NK-92 treated with Interleukin-12 subunit alpha and Interleukin-12 subunit beta, amount 100 ng/mL, for 24 hours (cell line): ENCODE data around the gene CAMK2B.
"Not testable (repeated sequence)": the region's sequence is repeated elsewhere in the genome, so short reads cannot be mapped to it uniquely, and the experiment has no call there.

Source experiments
- DNase-seq: peaks from one replicate; lab custom pipeline; 2025; lab: John Stamatoyannopoulos, UW

The CAMK2B gene

GRCh38 chr7:44189286-44189992 is 136.0 kb downstream of the CAMK2B start, which contains the start of gene GCK:
GCK (minus strand) TSS chr7:44189439; CDS start chr7:44188953, 486 bp downstream.
- DNase-seq, result no peak

- no peak for DNase-seq
Observed at GRCh38 chr7:44188480-44189225, 136.7 kb downstream of the CAMK2B start.

GRCh38 chr7:44187636-44188416 is 137.6 kb downstream of the CAMK2B start:
- no peak for DNase-seq

DNA sequence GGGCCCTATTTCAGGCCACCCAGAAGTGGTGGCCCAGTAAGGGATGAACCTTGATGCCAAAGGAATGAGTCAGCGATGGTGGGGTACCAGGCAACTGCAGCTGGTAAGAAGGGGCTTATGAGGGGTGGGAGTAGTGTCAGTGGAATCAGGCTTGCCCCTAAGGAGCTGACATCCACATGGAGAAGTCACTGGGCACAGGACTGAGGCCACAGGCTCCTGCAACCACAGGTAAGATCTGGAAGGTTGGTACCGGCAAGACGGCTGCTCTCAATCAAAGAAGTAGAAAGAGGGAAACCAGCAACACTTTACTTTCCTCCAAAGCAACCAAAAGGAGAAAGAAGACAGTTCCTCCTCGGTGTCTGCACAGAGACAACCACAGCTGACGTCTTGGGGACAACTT is 138.7 kb downstream of the CAMK2B start:
- no peak for DNase-seq

GRCh38 chr7:44185729-44186128 is 139.7 kb downstream of the CAMK2B start:
- no peak for DNase-seq

- no peak for DNase-seq
Observed at GRCh38 chr7:44184873-44185446, 140.4 kb downstream of the CAMK2B start.

DNA sequence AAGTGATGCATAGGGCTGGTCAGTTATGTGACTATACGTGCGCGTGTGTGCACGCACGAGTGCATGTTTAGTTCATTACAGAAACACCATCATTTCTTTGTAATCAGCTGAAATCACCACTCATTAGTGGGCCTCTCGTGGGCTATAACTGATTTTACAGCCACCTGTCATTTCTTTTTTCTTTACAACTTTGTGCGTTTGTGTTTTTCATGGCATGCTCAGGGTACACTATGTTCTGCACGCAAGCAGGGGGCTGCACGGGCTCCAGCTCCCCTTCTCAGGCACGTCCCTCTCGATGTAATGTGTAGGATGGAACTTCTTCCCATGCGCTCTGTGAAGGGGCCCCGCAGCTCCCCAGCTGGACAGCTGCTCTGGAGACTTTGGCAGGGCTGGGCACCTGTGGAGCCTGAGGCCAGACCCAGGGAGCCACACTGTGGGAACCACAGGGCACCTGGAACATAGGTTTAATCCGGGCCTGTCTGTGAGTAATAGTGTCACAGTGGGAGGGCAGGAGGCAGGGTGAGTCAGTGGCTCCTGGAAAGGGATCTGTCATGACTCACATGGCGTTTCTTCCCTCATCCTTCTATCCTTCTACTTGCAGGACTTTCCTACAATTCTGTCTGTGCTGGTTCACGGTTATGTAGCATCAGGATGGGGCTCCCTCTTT is 141.1 kb downstream of the CAMK2B start:
- DNase-seq, result no peak

- no peak for DNase-seq
Observed at GRCh38 chr7:44183386-44183785, 142.0 kb downstream of the CAMK2B start.

DNA sequence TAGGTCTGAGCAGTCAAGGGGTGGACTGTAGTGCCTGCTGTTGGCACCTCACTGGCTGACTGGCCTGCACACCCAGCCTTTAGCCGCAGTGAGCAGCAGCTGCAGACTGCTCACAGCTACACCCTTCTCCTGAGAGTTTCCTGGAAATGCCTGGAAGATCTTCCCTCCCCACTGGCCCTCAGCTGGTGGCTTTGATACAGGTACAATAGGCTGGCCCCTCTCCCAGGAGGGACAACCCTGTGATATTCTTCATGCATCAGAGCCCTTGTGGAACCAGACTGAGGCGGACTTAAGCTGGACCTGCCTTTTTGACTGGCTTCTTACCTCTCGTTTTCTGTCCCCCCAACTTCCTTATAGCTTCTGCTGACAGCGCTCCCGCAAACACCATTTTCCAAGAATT is 142.6 kb downstream of the CAMK2B start:
- no peak for DNase-seq

GRCh38 chr7:44180631-44181030 is 144.8 kb downstream of the CAMK2B start:
- DNase-seq, result no peak

GRCh38 chr7:44177570-44178131 is 147.7 kb downstream of the CAMK2B start:
- DNase-seq, result no peak

GRCh38 chr7:44176486-44176885 is 148.9 kb downstream of the CAMK2B start:
- no peak for DNase-seq

GRCh38 chr7:44175730-44176129 is 149.7 kb downstream of the CAMK2B start:
- DNase-seq, result no peak

GRCh38 chr7:44174694-44174948 is 150.8 kb downstream of the CAMK2B start:
- DNase-seq, result not testable (repeated sequence)

DNA sequence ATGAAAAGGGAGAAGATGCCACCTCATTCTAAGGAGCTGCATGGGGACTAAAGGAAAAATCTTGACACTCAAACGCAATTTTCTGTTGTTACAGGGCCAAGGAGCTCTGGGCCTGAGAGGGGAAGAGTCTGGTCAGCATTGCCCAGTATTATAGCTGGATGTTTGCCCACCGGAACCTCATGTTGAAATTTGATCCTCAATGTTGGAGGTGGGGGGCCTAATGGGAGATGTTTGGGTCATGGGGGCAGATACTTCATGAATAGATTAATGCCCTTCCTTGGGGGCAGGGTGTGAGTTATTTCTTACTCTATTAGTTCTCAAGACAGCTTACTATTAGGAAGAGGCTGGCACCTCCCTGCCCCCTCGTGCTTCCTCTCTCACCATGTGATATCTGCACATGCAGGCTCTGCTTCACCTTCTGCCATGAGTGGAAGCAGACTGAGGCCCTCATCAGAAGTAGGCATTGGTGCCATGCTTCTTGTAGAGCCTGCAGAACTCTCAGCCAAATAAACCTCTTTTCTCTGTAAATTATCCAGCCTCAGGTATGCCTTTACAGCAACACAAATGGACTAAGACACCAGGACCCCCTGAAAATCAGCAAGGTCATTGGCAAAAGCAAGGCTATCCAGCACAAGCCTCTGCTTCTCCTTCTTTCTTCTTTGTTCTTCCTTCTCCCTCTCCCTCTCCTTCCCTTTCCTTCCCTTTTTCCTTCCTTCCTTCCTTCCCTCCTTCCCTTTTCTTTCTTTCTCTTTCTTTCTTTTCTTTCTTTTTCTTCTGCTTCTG is 151.3 kb downstream of the CAMK2B start:
- no peak for DNase-seq

GRCh38 chr7:44172803-44173424 is 152.5 kb downstream of the CAMK2B start:
- no peak for DNase-seq

DNA sequence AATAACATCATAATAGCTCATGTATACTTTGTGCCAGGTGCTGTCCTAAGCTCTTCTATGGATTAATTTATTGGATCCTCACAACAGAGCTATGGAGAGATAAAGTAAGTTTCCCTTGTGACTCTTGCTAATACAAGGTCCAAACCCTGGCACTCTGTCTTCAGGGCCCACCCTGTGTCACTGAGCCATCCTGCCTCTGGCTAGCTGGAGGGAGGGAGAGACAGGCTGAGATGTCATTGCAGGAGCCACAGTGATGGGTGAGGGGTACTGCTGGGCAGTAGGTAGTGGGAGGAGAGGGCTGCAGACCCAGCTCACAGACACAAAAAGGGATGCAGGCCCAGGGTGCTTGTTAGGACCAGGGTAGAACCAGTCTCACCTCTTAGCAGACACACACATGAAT is 153.0 kb downstream of the CAMK2B start:
- no peak for DNase-seq

DNA sequence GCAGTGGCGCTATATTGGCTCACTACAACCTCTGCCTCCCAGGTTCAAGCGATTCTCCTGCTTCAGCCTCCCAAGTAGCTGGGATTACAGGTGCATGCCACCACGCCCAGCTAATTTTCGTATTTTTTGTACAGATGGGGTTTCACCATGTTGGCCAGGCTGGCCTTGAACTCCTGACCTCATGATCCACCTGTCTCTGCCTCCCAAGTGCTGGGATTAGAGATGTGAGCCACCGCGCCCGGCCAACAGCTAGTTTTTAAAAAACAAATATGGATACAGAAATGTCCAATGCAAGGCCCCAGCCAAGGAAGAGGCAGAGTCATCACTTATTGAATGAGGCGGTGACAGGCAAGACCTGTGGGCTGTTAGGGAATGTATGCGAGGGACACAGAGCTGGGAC is 153.5 kb downstream of the CAMK2B start:
- DNase-seq, result not testable (repeated sequence)

- DNase-seq, result no peak
Observed at GRCh38 chr7:44167920-44168319, 157.5 kb downstream of the CAMK2B start.
